Stimulated activated CD4-positive, alpha-beta T cell treated with anti-CD3 and anti-CD28 coated beads, TNF-alpha, amount 100 ng/mL, for 1 hour (primary cell): ENCODE results near the gene TEX55.
"Not testable (repeated sequence)": the region's sequence is repeated elsewhere in the genome, so short reads cannot be mapped to it uniquely, and the experiment has no call there.

Experiments used
- DNase-seq, 3 donors: peaks; one replicate each; pipeline ENCODE4 v3.0.0-alpha.2; 2020; ENCODE audit warnings: low read depth in 3 of 3, low spot score in 1 of 3

The TEX55 gene

DNA sequence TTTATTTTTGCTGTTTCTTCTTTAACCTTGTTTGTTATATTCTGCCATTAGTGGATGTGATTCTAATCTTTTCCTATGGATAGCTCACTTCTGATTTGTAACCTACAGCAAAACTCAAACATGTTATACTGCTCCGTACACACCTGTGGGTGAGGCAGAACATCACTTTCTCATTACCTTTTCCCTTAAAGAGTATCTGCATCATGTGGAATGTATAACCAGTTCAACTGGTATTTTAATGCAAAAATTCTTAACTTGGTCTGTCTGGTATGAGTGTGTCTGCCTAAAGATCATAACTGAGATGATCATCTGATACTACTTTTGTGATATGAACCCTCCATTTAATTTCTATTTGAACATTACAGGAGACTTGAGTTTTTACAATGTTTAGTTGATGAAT is 14.4 kb downstream of the TEX55 start:
- DNase-seq, result no peak

DNA sequence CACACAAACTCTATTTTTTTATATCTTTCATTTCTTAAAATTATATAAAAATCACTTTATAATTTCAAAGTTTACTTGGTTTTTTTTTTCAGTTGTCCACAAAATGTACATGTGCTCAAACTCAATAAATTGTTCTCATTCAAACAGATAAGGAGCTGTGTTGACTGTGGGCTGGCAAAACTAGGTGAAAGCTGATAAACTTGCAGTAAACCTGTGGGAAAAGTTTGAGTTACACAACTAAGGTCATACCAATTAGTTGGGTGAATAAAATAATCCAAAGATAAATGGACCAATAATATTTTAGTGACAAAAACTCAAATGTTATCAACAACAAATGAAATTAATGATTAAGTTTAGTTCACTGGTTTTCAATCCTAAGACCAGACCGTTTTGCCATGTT is 14.8 kb downstream of the TEX55 start:
- no peak for DNase-seq

DNA sequence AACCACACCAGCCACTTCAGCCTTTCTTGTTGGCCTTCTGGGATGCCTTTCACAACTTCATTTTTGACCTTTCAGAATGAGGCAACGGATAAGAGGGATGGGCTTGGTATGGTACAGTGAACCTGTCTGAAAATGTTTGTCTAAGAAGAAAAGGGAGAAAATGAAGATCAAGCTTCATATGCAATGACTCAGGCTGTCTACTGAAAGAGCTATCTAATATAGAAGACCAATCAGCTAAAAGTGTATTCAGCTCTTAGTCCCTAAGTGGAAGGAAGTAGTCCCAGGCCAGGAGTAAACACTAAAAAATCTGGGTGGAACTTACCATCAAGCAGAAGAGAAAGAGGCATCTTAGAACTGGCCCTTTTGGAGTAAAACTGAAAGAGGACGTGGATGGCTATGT is 15.3 kb downstream of the TEX55 start:
- DNase-seq, result no peak

DNA sequence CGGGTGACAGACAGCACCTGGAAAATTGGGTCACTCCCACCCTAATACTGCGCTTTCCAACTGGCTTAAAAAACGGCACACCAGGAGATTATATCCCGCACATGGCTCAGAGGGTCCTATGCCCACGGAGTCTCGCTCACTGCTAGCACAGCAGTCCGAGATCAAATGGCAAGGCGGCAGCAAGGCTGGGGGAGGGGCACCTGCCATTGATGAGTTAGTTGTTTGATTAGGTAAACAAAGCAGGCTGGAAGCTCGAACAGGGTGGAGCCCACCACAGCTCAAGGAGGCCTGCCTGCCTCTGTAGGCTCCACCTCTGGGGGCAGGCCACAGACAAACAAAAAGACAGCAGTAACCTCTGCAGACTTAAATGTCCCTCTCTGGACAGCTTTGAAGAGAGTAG is 18.8 kb downstream of the TEX55 start:
- not testable (repeated sequence) for DNase-seq

DNA sequence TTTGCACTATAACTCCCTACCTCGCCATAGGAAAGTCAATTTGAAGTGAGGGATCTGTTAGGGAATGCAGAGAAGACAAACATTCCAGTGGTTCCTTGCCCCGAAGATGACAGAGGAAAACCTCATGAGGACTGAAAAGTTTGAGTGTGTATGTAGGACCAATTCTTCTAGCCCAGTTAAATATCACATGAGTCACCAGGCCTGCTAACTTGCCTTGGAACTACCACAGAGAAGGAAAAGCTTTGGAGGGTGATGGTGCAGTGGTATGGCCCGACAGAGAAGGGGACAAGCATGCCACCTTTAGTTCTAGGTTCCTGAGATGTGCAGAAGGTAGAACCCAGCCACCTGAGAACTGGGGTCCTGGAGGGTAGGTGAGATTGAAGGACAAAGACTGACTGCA is 24.9 kb downstream of the TEX55 start:
- no peak for DNase-seq

DNA sequence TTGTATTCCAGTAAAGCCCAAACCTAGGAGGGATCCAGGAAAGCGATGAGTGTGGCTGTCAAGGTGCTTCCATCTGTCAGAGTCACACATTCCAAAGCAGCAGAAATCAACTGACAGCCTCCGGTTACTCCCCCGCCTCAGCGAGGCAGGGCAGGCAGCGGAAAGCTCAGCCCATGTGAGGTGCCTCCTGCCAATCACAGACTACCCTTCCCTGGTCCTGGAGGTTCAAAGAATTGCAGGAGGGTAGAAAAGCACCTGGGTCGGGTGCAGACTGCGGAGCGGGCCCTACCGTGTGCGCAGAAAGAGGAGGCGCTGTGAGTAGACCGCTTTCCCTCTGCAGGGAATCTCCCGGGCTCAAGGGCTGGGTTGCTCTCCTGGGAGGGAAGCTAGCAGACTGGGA is 27.4 kb downstream of the TEX55 start, which contains the start of gene UPK1B:
Gene UPK1B, plus strand, starts transcription at position 274 of the 400 bp plus-strand sequence. CDS start 13,144 bp downstream, outside the sequence.
- DNase-seq, result no peak

DNA sequence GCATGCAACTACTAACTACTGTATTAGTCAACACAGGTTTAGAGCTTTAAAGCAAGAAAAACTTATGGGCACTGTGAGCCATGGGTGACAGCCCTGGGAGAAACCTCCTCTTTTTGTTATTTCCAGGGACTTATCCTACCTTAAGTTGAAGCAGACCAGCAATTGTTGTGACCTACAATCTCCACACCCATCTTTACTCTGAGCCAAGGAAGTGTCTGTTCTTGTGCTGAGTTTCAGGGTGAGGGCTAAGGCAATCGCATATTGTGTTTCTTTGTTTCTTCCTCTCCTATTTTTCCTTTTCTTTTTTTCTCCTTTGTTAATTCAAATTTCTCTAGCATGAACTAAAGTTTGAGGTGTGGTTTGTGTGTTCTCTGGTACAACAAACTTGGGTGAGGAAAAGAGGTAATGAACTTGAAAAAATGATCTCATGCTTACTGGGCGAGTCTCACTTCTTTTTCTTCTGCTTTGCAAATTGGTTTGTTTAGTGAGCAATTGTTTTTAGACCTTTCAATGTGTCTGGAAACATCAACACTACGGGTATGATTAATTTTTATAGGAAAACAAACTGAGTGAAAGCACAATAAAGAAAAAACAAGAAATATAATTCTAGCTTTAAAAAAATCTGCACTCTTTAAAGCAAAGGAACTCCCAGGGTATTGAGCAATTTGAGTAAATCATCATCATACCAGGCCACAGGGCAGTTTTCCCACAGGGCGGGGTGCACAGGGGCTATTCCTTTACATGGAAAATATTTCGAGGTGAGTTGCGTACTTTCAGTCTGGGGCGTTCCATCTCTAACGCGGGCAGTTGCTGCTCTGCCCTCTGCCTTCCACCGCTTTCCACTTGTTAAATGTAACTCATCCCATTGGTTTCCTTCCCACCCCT is 30.1 kb downstream of the TEX55 start:
- no peak for DNase-seq

DNA sequence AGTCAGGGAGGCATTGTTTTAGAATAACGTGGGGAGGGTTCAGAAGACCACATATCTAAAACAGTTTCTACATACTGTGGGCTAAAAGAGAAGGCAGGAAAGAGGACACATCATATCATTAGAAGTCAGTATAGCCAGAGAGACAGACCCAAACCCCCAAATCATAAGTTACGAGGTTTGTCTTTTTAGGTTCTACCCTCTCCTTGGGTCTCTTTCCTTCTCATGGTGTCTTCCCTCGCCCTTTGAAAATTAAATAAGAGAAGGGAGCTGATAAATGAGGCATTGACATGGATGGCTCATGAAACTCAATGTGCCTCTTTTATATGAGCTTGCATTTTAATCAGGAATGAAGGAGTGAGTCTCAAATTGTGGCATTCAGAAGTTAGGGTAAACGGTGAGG is 30.8 kb downstream of the TEX55 start:
- no peak for DNase-seq

DNA sequence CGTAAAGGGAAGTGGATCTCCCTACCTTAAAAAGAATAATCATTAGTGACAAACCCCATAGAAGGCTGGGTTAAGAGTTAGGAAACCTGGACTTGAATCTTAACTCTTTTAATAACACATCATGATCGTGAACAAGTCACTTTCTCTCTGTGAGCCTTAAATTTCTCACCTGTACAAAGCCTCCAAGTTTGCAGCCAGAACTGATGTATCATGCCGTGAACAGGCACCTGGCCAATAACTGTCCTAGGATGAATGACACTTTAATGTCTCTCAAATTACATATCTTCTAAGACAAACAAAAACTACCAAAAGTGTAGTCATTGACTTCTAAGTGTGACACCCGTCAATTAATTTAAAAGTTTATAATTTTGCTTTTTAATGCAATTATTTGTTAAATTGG is 31.4 kb downstream of the TEX55 start:
- no peak for DNase-seq

DNA sequence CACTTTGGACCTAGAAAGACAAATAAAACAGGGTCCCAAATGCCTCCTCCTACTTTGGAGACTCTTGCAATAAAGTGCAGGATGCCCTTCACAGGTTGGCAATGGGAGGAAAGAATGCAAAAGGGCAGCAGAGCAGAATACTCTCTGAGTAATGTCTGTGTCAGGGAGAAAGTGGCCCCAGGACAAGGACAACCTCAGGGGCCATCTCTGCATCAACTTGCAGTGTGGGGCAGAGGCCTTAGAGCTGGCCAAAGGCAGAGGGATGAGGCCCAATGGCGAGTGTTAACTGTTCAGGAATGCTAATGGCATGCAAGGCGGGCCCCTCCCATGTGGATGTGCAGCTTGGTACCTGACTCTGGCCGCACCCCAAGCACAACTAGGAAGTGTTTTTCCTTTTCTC is 35.8 kb downstream of the TEX55 start:
- DNase-seq, result no peak

DNA sequence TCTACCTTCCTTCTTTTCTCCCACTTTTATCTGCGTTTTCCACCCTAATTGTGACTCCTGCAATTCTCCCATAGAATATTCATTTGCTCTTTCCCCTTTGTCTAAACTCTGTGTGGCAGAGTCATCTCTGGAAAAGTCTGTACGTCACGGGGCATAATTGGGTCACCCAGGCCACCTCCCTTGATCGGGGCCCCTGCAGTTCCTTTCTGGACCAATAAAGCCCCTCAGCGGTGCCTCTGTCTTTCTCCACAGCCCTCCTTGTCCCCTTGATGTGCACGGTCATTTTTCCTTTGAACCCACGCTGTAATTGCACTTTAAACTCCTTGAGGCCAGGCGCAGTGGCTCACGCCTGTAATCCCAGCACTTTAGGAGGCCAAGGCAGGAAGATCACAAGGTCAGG is 38.1 kb downstream of the TEX55 start:
- DNase-seq, result no peak

DNA sequence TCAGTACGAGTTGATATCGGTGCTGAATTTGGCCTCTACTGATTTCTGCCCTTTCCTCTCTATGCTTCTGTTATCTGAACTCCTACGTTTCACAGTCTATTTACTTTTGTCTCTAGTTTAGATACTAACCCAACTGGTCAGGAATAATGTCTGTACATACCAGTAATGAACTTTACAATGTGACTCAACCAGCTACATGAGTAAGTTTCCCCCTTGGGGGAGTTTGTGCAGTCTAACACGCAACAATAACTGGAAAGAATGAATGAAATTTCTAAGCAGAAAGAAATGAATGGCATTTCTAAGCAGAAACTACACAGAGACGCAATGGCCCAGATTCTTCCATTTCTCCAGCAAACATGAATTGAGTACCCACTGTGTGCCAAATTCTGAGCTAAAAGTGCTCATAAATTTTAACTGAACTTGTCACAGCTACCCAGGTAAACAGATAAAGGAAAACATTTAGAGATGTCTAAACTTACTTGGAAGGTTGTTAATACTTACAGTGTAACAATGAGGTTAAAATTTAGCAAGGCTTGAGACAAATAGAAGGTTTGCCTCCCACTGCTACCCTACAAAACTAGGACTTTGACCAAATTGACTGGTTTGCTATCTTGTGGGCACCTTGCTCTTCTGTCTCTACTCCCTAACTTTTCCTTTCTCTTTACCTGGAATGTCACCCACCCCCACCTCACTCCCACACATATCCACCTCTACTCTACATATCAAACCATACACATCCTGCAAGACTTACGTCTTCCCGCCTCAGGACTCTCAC is 39.0 kb downstream of the TEX55 start:
- no peak for DNase-seq

DNA sequence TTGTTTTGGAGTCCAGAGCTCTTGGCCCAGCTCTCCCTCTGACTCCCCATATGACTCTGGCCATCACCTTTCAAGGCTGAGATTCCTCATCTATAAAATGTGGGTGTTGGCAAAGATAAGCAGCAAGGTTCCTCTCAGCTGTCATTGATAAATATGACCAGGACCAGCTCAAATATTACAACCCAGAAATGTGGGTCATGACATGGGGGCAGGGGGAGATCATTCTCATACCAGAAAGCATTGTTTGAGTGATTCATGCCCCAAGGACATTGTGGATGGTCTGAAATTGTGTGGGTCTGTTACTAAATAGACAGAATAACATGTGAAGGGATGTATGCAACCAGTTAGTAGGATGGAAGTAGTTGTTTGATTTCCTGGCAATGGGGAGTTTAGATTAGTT is 41.3 kb downstream of the TEX55 start:
- DNase-seq, result no peak

DNA sequence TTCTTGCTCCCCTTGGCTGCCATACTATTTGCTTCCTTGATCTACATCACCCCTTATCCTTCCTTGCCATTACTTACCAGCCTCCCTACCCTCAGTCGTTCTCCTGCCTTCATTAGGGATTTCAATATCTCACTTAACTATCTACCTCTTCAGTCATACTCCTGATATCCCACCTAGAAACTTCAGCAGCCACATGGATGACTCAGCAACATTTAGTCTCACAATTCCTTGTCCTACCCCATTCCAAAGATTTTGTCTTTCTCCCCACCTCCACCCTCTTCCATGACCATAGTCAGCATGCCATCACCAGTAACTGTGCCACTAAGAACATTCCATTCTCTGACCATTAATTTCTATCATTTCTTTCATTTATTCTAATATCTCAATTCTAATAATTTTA is 45.8 kb downstream of the TEX55 start:
- DNase-seq, result no peak

DNA sequence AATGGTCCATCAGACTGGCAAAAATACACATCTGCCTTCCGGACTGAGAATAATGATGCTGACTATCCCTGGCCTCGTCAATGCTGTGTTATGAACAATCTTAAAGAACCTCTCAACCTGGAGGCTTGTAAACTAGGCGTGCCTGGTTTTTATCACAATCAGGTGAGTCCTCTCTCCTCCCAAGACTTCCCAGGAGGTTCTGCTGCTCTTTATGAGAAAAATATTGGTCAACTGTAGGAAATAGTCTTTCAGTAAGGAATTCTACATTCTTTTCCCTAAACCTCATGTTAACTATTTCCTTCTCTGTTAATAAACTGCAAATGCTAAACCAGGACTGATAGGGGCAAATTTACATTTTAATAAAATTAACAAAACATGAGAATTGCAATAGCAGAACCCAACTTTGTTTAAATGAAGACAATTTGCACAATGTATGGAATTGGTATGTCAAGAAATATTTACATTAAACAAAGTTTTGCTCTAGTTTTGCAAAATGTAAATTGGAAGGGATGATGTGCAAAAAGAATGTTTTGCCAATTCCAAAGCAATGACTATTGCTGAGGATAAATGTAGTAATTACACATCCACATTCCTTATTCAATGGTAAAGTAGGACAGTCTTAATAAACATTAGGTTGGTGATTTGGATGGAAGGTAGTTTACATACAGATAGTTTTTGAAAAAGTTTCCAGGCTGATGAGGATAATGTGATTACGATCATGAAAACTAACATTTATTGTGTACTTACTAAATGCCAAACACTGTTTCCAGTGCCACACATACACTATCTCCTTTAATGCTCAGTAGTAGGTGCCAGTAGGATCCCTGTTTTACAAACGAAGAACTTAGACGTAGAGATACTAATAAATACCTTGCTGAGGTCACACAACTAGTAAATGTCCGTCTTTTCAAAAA is 48.5 kb downstream of the TEX55 start:
- DNase-seq, result no peak

DNA sequence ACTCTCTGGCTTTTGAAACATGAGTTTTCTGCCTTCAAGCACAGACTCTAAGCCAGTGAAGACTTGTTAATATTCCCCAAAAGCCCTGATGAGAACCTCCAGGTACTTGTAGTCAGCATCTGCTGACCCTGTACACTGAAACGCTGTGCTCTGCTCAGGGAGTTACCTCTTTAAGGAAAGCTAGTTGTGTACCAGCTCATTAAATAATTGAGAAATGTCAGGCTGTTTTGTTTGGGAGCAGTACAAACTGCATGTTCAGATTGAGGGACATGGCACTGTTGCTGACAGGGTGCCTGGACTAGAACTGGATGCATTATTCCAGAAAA is 49.1 kb downstream of the TEX55 start:
- no peak for DNase-seq

DNA sequence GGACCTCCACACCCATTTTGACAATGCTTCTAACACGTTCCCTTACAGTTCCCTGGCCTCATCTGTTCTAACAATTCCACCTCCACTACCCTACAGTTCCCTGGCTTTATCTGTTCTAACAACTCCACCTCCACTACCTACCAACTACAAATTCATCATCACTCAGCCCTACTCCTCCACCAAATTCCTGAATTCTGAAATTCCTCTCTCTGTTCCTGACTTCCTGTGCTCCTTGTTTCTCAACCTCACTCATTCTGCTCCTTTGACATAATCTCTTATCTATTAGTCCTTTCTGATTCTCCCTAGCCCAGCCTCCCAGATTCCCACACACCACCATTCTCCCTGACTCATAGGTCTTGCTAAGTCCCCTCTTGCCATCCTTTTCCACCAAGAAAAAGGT is 49.9 kb downstream of the TEX55 start:
- no peak for DNase-seq
